ENCODE data around the gene RENBP. TPM values are rescaled to one million over a fixed set of nuclear protein-coding genes. Genes with fewer than 3 reads are reported as not detected.

Gene RENBP
- total RNA-seq, 1 donor from 2014 or later = 20.2 TPM

- H3K27me3 Mint-ChIP-seq = no peaks in the 10 kb centered on the region
- H3K4me3 Mint-ChIP-seq = no peak overlapping the region
- POLR2A ChIA-PET = interaction anchor here (1.2 kb wide), 1 partner anchor 27 kb away, joined by 4 read pairs; no protein-coding TSS in a partner anchor
- CTCF ChIA-PET = interaction anchor here (1.2 to 9.8 kb wide), 2 partner anchors 15 to 29 kb away, joined by 3 to 146 read pairs; partner anchors contain the start of gene ARHGAP4
- H3K9me3 Mint-ChIP-seq = no peaks in the 10 kb centered on the region
- ATAC-seq (ENCODE audit: low read depth) (no peak), DNase-seq (no peak)
- intact Hi-C loops (cut with micrococcal nuclease) = loop anchor here (1.0 to 2.0 kb wide), 3 partner anchors 14 to 188 kb away; partner anchors contain the start of gene PLXNB3
- TF ChIP-seq, protein P1, sequence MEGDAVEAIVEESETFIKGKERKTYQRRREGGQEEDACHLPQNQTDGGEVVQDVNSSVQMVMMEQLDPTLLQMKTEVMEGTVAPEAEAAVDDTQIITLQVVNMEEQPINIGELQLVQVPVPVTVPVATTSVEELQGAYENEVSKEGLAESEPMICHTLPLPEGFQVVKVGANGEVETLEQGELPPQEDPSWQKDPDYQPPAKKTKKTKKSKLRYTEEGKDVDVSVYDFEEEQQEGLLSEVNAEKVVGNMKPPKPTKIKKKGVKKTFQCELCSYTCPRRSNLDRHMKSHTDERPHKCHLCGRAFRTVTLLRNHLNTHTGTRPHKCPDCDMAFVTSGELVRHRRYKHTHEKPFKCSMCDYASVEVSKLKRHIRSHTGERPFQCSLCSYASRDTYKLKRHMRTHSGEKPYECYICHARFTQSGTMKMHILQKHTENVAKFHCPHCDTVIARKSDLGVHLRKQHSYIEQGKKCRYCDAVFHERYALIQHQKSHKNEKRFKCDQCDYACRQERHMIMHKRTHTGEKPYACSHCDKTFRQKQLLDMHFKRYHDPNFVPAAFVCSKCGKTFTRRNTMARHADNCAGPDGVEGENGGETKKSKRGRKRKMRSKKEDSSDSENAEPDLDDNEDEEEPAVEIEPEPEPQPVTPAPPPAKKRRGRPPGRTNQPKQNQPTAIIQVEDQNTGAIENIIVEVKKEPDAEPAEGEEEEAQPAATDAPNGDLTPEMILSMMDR (IDR thresholded peaks at IDR 0.05) = no peak
- no peak overlapping the region for H3K27ac Mint-ChIP-seq
- peaks cover 3% of the 10 kb centered on the region for H3K4me1 Mint-ChIP-seq
- H3K36me3 Mint-ChIP-seq (ENCODE audit: low read depth) = peaks cover 67% of the 10 kb centered on the region
These were observed 8.1 kb upstream of the RENBP start for GRCh38 chrX:153952373-153953026.

DNA sequence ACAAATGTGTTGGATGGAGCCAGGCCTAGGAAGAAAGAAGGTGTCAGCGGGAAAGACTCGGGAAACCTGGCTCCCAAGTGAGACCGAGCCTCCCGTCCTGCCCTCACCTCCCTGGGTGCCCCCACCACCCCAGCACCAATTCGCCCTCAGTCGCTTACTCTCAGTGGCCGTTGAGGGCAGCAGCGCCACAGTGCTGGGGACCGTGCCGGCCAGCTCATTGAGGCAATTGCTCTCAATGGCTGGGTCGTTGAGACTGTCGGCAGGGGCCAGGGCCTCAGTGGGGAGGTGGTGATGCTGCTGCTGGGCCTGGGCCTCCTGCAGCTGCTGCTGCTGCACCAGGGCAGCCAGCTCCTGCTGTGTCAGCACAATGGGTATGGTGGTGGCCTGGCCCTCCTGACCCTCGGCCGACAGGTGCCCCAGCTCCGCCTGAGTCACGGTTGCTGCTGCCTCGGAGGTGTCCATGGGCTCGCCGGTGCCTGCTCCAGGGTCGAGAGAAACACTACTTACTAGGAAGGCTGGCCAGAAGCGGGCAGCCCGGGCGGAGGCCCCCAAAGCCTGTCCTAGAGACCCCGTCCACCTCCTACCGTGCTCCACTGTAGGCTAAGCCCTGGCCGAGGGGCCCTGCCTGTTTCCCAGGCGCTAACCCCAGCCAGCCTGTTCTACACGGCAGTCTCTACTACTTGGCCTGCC, 7.4 kb upstream of the RENBP start:
- intact Hi-C loops (cut with micrococcal nuclease) = loop anchor here (2.0 kb wide), 1 partner anchor 15 kb away; no protein-coding TSS in a partner anchor
- H3K27me3 Mint-ChIP-seq = no peaks in the 10 kb centered on the region
- ChIA-PET CTCF (interaction anchor here (1.2 to 9.8 kb wide), 3 partner anchors 12 to 28 kb away, joined by 3 to 146 read pairs (median 3); partner anchors contain the start of gene ARHGAP4), POLR2A (interaction anchor here (18.4 kb wide), 1 partner anchor 26 kb away, joined by 305 read pairs; the partner anchor contains the start of gene ARHGAP4)
- no peaks in the 10 kb centered on the region for H3K9me3 Mint-ChIP-seq
- H3K27ac Mint-ChIP-seq = no peak overlapping the region
- H3K4me3 Mint-ChIP-seq = no peak overlapping the region
- ATAC-seq (ENCODE audit: low read depth) (no peak), DNase-seq (no peak)
- H3K36me3 Mint-ChIP-seq (ENCODE audit: low read depth) = peaks cover 62% of the 10 kb centered on the region
- TF ChIP-seq, protein P1 (IDR thresholded peaks at IDR 0.05) = no peak
- peaks cover 6% of the 10 kb centered on the region for H3K4me1 Mint-ChIP-seq

GRCh38 chrX:153950127-153950526, 5.7 kb upstream of the RENBP start:
- TF ChIP-seq, protein P1 (IDR thresholded peaks at IDR 0.05) = no peak
- ATAC-seq (ENCODE audit: low read depth) (no peak), DNase-seq (no peak)
- ChIA-PET POLR2A (interaction anchor here (0.6 to 18.4 kb wide), 4 partner anchors 17 to 155 kb away, joined by 3 to 305 read pairs (median 4); partner anchors contain the start of genes ARHGAP4, IDH3G and SSR4), CTCF (interaction anchor here (1.1 to 9.8 kb wide), 2 partner anchors 26 to 186 kb away, joined by 3 to 146 read pairs; partner anchors contain the start of genes ARHGAP4 and PLXNB3)
- intact Hi-C loops (cut with micrococcal nuclease) = no loop called here
- Mint-ChIP-seq H3K4me1 (peaks cover 11% of the 10 kb centered on the region), H3K9me3 (no peaks in the 10 kb centered on the region), H3K27me3 (no peaks in the 10 kb centered on the region), H3K4me3 (no peak overlapping the region), H3K27ac (no peak overlapping the region), H3K36me3 (ENCODE audit: low read depth) (peaks cover 47% of the 10 kb centered on the region)

- DNase-seq (no peak), ATAC-seq (ENCODE audit: low read depth) (no peak)
- POLR2A ChIA-PET = interaction anchor here (1.1 to 18.4 kb wide), 3 partner anchors 18 to 154 kb away, joined by 3 to 305 read pairs (median 4); partner anchors contain the start of genes ARHGAP4, IDH3G and SSR4
- H3K9me3 Mint-ChIP-seq = no peaks in the 10 kb centered on the region
- H3K36me3 Mint-ChIP-seq (ENCODE audit: low read depth) = peaks cover 40% of the 10 kb centered on the region
- TF ChIP-seq, protein P1 (IDR thresholded peaks at IDR 0.05) = no peak
- intact Hi-C loops (cut with micrococcal nuclease) = loop anchor here (5.0 kb wide), 2 partner anchors 62 to 1007 kb away; partner anchors contain the start of gene L1CAM
- H3K4me1 Mint-ChIP-seq = peaks cover 14% of the 10 kb centered on the region
- no peaks in the 10 kb centered on the region for H3K27me3 Mint-ChIP-seq
- H3K4me3 Mint-ChIP-seq = no peak overlapping the region
- CTCF ChIA-PET = interaction anchor here (3.0 to 9.8 kb wide), 2 partner anchors 25 to 186 kb away, joined by 20 to 146 read pairs; partner anchors contain the start of genes ARHGAP4 and PLXNB3
- H3K27ac Mint-ChIP-seq = no peak overlapping the region
These were observed 4.7 kb upstream of the RENBP start for GRCh38 chrX:153948847-153949805.
